ENCODE results near the gene DNMT3A. TPM values are rescaled to one million over a fixed set of nuclear protein-coding genes. Genes with fewer than 3 reads are reported as not detected.

DNMT3A gene
- total and polyA plus RNA-seq, 2 donors (not counting 1 experiment from before 2014, with no cell fraction given), result 8.9 to 24.5 TPM

DNA sequence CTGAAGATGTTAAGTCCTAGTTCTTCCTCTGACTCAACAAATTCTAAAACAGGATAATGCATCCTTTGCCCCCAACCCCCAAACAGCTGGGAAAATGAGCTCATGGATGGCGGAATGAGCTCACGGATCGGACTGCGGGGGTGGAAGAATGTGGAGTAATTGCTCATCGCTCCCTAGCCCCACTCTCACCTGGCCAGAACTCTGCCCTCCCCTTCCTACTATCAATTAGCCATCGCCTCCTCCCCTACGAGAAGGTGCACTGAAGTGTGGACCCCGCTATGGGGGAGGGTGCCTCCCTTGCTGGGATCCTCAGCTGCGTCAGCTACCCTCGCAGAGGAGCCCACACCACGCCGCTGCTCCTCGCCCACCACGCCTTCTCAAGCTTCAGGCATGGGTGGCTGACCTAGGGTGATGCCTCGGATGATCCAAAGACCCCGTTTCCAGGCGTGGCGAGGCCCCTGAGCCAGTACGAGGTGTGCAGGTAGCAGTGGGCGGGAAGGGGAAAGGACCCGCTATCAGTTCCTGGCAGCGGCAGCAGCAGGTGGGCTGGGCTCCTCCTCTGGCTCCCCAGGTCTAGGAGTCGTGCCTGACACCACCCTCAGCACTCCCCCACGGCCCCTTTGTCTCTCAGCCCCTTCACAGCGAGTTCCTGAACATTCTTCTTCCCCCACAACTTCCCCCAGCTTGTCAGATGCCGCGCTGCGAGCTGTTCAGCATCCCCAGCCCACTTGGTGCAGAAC is 91.2 kb downstream of the DNMT3A start:
- Mint-ChIP-seq H3K27ac (peak overlapping the region; percentile 75), H3K27me3 (no peaks in the 10 kb centered on the region), H3K4me1 (peaks cover 21% of the 10 kb centered on the region), H3K4me3 (peak overlapping the region; percentile 88), H3K9me3 (ENCODE audit: insufficient read depth) (no peaks in the 10 kb centered on the region)
- H3K9ac ChIP-seq (ENCODE audit: low read length), result peak overlapping the region; percentile 35
- WGBS (ENCODE audit: insufficient coverage), result 38% methylated on average over 18 of the region's 28 CpGs
- peak overlapping the region; percentile 98 for H3K4me2 ChIP-seq (replicated peaks; ENCODE audit: low read depth, low read length, poor library complexity, severe bottlenecking)
- intact Hi-C loops (cut with micrococcal nuclease), result loop anchor here (2.0 kb wide), 2 partner anchors 28 to 44 kb away; no protein-coding TSS in a partner anchor
- ATAC-seq (ENCODE audit: low read depth), result peak; percentile 5
- peak overlapping the region in 4 of 5 experiments; percentile 28 to 91 (median 76) for H3K4me3 ChIP-seq (ENCODE audit: control extremely low read depth in 1 of 5, extremely low read depth in 1 of 5, insufficient read depth in 1 of 5, low read depth in 2 of 5, low read length in 4 of 5)
- ChIA-PET POLR2A (interaction anchor here (0.6 to 1.4 kb wide), 4 partner anchors 27 to 1359 kb away, joined by 4 to 9 read pairs (median 4); no protein-coding TSS in a partner anchor), CTCF (interaction anchor here (0.7 to 2.0 kb wide), 7 partner anchors 21 to 414 kb away, joined by 3 to 13 read pairs (median 4); no protein-coding TSS in a partner anchor)
- peaks cover 9 to 26% of the 10 kb centered on the region in 2 donors for H3K4me1 ChIP-seq (ENCODE audit: control insufficient read depth in 2 of 2, insufficient read depth in 2 of 2, low read length in 2 of 2)
- DNase-seq, result peak; percentile 43
- H3K79me2 ChIP-seq (ENCODE audit: control insufficient read depth, insufficient read depth, low read length), result peaks cover 20% of the 10 kb centered on the region
- no peak overlapping the region for H3K27ac ChIP-seq (ENCODE audit: low read length in 2 of 2)
- peaks cover 4 to 28% of the 10 kb centered on the region in 2 experiments for H3K36me3 ChIP-seq (replicated peaks in 1 of 2; ENCODE audit: control extremely low read depth in 1 of 2, control insufficient read depth in 1 of 2, extremely low read depth in 1 of 2, insufficient read depth in 2 of 2, low read length in 1 of 2)
- H4K20me1 ChIP-seq (ENCODE audit: control insufficient read depth, insufficient read depth, low read length, poor library complexity, severe bottlenecking), result peaks cover 15% of the 10 kb centered on the region
- H3K27me3 ChIP-seq (replicated peaks in 1 of 4; ENCODE audit: control extremely low read depth in 1 of 4, control insufficient read depth in 3 of 4, insufficient read depth in 4 of 4, low read length in 3 of 4), result no peaks in the 10 kb centered on the region
- H2AFZ ChIP-seq (ENCODE audit: insufficient read depth, low read depth, low read length, poor library complexity, severe bottlenecking), result peak overlapping the region; percentile 61
- TF ChIP-seq, protein P1, sequence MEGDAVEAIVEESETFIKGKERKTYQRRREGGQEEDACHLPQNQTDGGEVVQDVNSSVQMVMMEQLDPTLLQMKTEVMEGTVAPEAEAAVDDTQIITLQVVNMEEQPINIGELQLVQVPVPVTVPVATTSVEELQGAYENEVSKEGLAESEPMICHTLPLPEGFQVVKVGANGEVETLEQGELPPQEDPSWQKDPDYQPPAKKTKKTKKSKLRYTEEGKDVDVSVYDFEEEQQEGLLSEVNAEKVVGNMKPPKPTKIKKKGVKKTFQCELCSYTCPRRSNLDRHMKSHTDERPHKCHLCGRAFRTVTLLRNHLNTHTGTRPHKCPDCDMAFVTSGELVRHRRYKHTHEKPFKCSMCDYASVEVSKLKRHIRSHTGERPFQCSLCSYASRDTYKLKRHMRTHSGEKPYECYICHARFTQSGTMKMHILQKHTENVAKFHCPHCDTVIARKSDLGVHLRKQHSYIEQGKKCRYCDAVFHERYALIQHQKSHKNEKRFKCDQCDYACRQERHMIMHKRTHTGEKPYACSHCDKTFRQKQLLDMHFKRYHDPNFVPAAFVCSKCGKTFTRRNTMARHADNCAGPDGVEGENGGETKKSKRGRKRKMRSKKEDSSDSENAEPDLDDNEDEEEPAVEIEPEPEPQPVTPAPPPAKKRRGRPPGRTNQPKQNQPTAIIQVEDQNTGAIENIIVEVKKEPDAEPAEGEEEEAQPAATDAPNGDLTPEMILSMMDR (IDR thresholded peaks at IDR 0.05), result no peak
- TF ChIP-seq EZH2 (IDR thresholded peaks at IDR 0.05; ENCODE audit: borderline replicate concordance, insufficient read depth, low read depth, low read length, poor library complexity, severe bottlenecking), result no peak
- H3K9me3 ChIP-seq (ENCODE audit: control extremely low read depth in 1 of 3, control insufficient read depth in 2 of 3, insufficient read depth in 1 of 3, low read length in 2 of 3), result no peaks in the 10 kb centered on the region

- no peaks in the 10 kb centered on the region for H3K9me3 Mint-ChIP-seq (ENCODE audit: insufficient read depth)
- peaks cover 21% of the 10 kb centered on the region for H3K4me1 Mint-ChIP-seq
- no peak overlapping the region for H3K27ac Mint-ChIP-seq
- peaks cover 20% of the 10 kb centered on the region for H3K79me2 ChIP-seq (ENCODE audit: control insufficient read depth, insufficient read depth, low read length)
- intact Hi-C loops (cut with micrococcal nuclease), result loop anchor here (2.0 kb wide), 2 partner anchors 29 to 45 kb away; no protein-coding TSS in a partner anchor
- no peaks in the 10 kb centered on the region for H3K27me3 Mint-ChIP-seq
- CTCF ChIA-PET, result interaction anchor here (0.7 to 2.0 kb wide), 7 partner anchors 21 to 415 kb away, joined by 3 to 13 read pairs (median 4); no protein-coding TSS in a partner anchor
- ATAC-seq (ENCODE audit: low read depth), result no peak
- no peak overlapping the region for H3K9ac ChIP-seq (ENCODE audit: low read length)
- no peak for DNase-seq
- peaks cover 15% of the 10 kb centered on the region for H4K20me1 ChIP-seq (ENCODE audit: control insufficient read depth, insufficient read depth, low read length, poor library complexity, severe bottlenecking)
- POLR2A ChIA-PET, result interaction anchor here (0.6 kb wide), 1 partner anchor 422 kb away, joined by 9 read pairs; no protein-coding TSS in a partner anchor
- H3K9me3 ChIP-seq (ENCODE audit: control extremely low read depth in 1 of 3, control insufficient read depth in 2 of 3, insufficient read depth in 1 of 3, low read length in 2 of 3), result no peaks in the 10 kb centered on the region
- peak overlapping the region; percentile 98 for H3K4me2 ChIP-seq (replicated peaks; ENCODE audit: low read depth, low read length, poor library complexity, severe bottlenecking)
- H3K27me3 ChIP-seq (replicated peaks in 1 of 4; ENCODE audit: control extremely low read depth in 1 of 4, control insufficient read depth in 3 of 4, insufficient read depth in 4 of 4, low read length in 3 of 4), result no peaks in the 10 kb centered on the region
- no peak overlapping the region for H2AFZ ChIP-seq (ENCODE audit: insufficient read depth, low read depth, low read length, poor library complexity, severe bottlenecking)
- H3K36me3 ChIP-seq (replicated peaks in 1 of 2; ENCODE audit: control extremely low read depth in 1 of 2, control insufficient read depth in 1 of 2, extremely low read depth in 1 of 2, insufficient read depth in 2 of 2, low read length in 1 of 2), result peaks cover 4 to 35% of the 10 kb centered on the region in 2 experiments
- H3K27ac ChIP-seq (ENCODE audit: low read length in 2 of 2), result no peak overlapping the region
- H3K4me3 ChIP-seq (ENCODE audit: control extremely low read depth in 1 of 5, extremely low read depth in 1 of 5, insufficient read depth in 1 of 5, low read depth in 2 of 5, low read length in 4 of 5), result no peak overlapping the region
- peak overlapping the region; percentile 88 for H3K4me3 Mint-ChIP-seq
- TF ChIP-seq, protein P1 (IDR thresholded peaks at IDR 0.05), result no peak
- no peak for TF ChIP-seq EZH2 (IDR thresholded peaks at IDR 0.05; ENCODE audit: borderline replicate concordance, insufficient read depth, low read depth, low read length, poor library complexity, severe bottlenecking)
- H3K4me1 ChIP-seq (ENCODE audit: control insufficient read depth in 2 of 2, insufficient read depth in 2 of 2, low read length in 2 of 2), result peaks cover 9 to 26% of the 10 kb centered on the region in 2 donors
- 100% methylated on average over 1 of the region's 4 CpGs for WGBS (ENCODE audit: insufficient coverage)
These were observed 91.9 kb downstream of the DNMT3A start for GRCh38 chr2:25249785-25250184.

Data from B cell (primary cell).